Measurements from ENCODE around the gene DCAF6. TPM values are rescaled to one million over a fixed set of nuclear protein-coding genes. Genes with fewer than 3 reads are reported as not detected.
A peak's percentile ranks its signal among the peaks of the same experiment; 100 is the strongest.

Gene DCAF6
- total RNA-seq, 1 experiment from 2014 or later: 41.9 TPM

GRCh38 chr1:167915569-167915968, 20.9 kb upstream of the DCAF6 start:
- intact Hi-C loops (cut with micrococcal nuclease; ENCODE audit: unreplicated experiment): no loop called here
- no TSS peak for BruUV-seq (replicated peaks)

GRCh38 chr1:167916766-167917511, 19.5 kb upstream of the DCAF6 start:
- peaks cover 43% of the 10 kb centered on the region for H3K4me1 ChIP-seq
- H3K27me3 ChIP-seq (replicated peaks; ENCODE audit: control insufficient read depth, insufficient read depth, low read length): no peaks in the 10 kb centered on the region
- Mint-ChIP-seq H3K9me3 (ENCODE audit: unreplicated experiment) (no peaks in the 10 kb centered on the region), H3K36me3 (ENCODE audit: insufficient read depth, unreplicated experiment) (peaks cover 54% of the 10 kb centered on the region), H3K27ac (ENCODE audit: unreplicated experiment) (peak overlapping the region; percentile 49), H3K27me3 (ENCODE audit: insufficient read depth, unreplicated experiment) (no peaks in the 10 kb centered on the region), H3K4me1 (ENCODE audit: low read depth, unreplicated experiment) (peaks cover 20% of the 10 kb centered on the region), H3K4me3 (ENCODE audit: unreplicated experiment) (peak overlapping the region; percentile 37)
- intact Hi-C loops (cut with micrococcal nuclease; ENCODE audit: unreplicated experiment): loop anchor here (1.0 kb wide), 1 partner anchor 18 kb away; no protein-coding TSS in a partner anchor
- H3K4me3 ChIP-seq (ENCODE audit: low read depth, low read length): no peak overlapping the region
- ChIA-PET POLR2A (interaction anchor here (0.8 to 1.2 kb wide), 2 partner anchors 10 to 19 kb away, joined by 3 to 4 read pairs; no protein-coding TSS in a partner anchor), CTCF (interaction anchor here (1.2 kb wide), 1 partner anchor 10 kb away, joined by 3 read pairs; no protein-coding TSS in a partner anchor)
- DNase-seq: peak in 1 of 2 experiments; percentile 33
- H3K36me3 ChIP-seq (ENCODE audit: control insufficient read depth, insufficient read depth, low read length): peaks cover 5% of the 10 kb centered on the region
- BruUV-seq (replicated peaks): no TSS peak
- H3K9me3 ChIP-seq: no peaks in the 10 kb centered on the region
- no peak for TF ChIP-seq CTCF (IDR thresholded peaks at IDR 0.05; ENCODE audit: insufficient read depth in 1 of 2, low read depth in 1 of 2, low read length in 1 of 2, severe bottlenecking in 1 of 2, unreplicated experiment in 1 of 2)

More at GRCh38 chr1:167915569-167915968, 20.9 kb upstream of the DCAF6 start:
- H3K4me3 Mint-ChIP-seq (ENCODE audit: unreplicated experiment): no peak overlapping the region
- Histone ChIP-seq H3K9me3 (no peaks in the 10 kb centered on the region; the same call in 1 of the 2 replicates), H3K4me3 (ENCODE audit: low read depth, low read length) (no peak overlapping the region), H3K36me3 (ENCODE audit: control insufficient read depth, insufficient read depth, low read length) (peaks cover 5% of the 10 kb centered on the region), H3K4me1 (peaks cover 43% of the 10 kb centered on the region), H3K27me3 (replicated peaks; ENCODE audit: control insufficient read depth, insufficient read depth, low read length) (no peaks in the 10 kb centered on the region)
- CTCF ChIA-PET: no interaction called here
- peaks cover under 1% of the 10 kb centered on the region for H3K9me3 Mint-ChIP-seq (ENCODE audit: unreplicated experiment)
- DNase-seq: no peak
- POLR2A ChIA-PET: no interaction called here
- peaks cover 21% of the 10 kb centered on the region for H3K4me1 Mint-ChIP-seq (ENCODE audit: low read depth, unreplicated experiment)
- peaks cover 54% of the 10 kb centered on the region for H3K36me3 Mint-ChIP-seq (ENCODE audit: insufficient read depth, unreplicated experiment)
- H3K27ac Mint-ChIP-seq (ENCODE audit: unreplicated experiment): no peak overlapping the region
- no peak for TF ChIP-seq CTCF (IDR thresholded peaks at IDR 0.05; ENCODE audit: insufficient read depth in 1 of 2, low read depth in 1 of 2, low read length in 1 of 2, severe bottlenecking in 1 of 2, unreplicated experiment in 1 of 2)
- no peaks in the 10 kb centered on the region for H3K27me3 Mint-ChIP-seq (ENCODE audit: insufficient read depth, unreplicated experiment)

GRCh38 chr1:167922023-167922422, 14.5 kb upstream of the DCAF6 start:
- ChIA-PET CTCF (no interaction called here), POLR2A (interaction anchor here (0.6 kb wide), 1 partner anchor 19 kb away, joined by 4 read pairs; no protein-coding TSS in a partner anchor)
- no TSS peak for BruUV-seq (replicated peaks)

More at GRCh38 chr1:167922023-167922422, 14.5 kb upstream of the DCAF6 start:
- Mint-ChIP-seq H3K4me1 (ENCODE audit: low read depth, unreplicated experiment) (peaks cover 24% of the 10 kb centered on the region), H3K36me3 (ENCODE audit: insufficient read depth, unreplicated experiment) (peaks cover 23% of the 10 kb centered on the region), H3K4me3 (ENCODE audit: unreplicated experiment) (no peak overlapping the region), H3K27ac (ENCODE audit: unreplicated experiment) (no peak overlapping the region), H3K27me3 (ENCODE audit: insufficient read depth, unreplicated experiment) (no peaks in the 10 kb centered on the region), H3K9me3 (ENCODE audit: unreplicated experiment) (no peaks in the 10 kb centered on the region)
- Histone ChIP-seq H3K4me1 (peaks cover 37% of the 10 kb centered on the region), H3K9me3 (no peaks in the 10 kb centered on the region), H3K36me3 (ENCODE audit: control insufficient read depth, insufficient read depth, low read length) (no peaks in the 10 kb centered on the region), H3K27me3 (replicated peaks; ENCODE audit: control insufficient read depth, insufficient read depth, low read length) (no peaks in the 10 kb centered on the region), H3K4me3 (ENCODE audit: low read depth, low read length) (no peak overlapping the region)
- no peak for DNase-seq
- no peak for TF ChIP-seq CTCF (IDR thresholded peaks at IDR 0.05; ENCODE audit: insufficient read depth in 1 of 2, low read depth in 1 of 2, low read length in 1 of 2, severe bottlenecking in 1 of 2, unreplicated experiment in 1 of 2)
- intact Hi-C loops (cut with micrococcal nuclease; ENCODE audit: unreplicated experiment): no loop called here
